CD8-positive, alpha-beta memory T cell (primary cell): Measurements from ENCODE around the gene NCF4. TPM values are rescaled to one million over a fixed set of nuclear protein-coding genes. Genes with fewer than 3 reads are reported as not detected.

Source experiments
- CTCF ChIA-PET: fragments of 350-600 bp; sonication (Branson Sonifier 250); formaldehyde crosslinking; loops from one replicate; lab custom pipeline; 2021; ENCODE audit warnings: antibody characterized with exemption; lab: Charles Lee
- POLR2A ChIA-PET: fragments of 350-600 bp; sonication (Branson Sonifier 250); formaldehyde crosslinking; loops from one replicate; lab custom pipeline; 2021; ENCODE audit warnings: antibody characterized with exemption; lab: Charles Lee
- DNase-seq, 5 donors: peaks; one replicate each; pipeline versions ENCODE4 v3.0.0 to v3.0.0-alpha.2; 2020 to 2022; ENCODE audit warnings: mixed read lengths in 1 of 5
- H3K27ac ChIP-seq: one replicate; pipeline ENCODE4 v1.7.0; 2013; ENCODE audit warnings: low read depth, mild to moderate bottlenecking, low read length, moderate library complexity
- H3K27me3 ChIP-seq: 2 replicates; pipeline ENCODE4 v1.7.0; 2013; ENCODE audit warnings: low read length, mild to moderate bottlenecking; ENCODE audit not compliant: insufficient read depth, poor library complexity, severe bottlenecking
- H3K36me3 ChIP-seq: 2 replicates; pipeline ENCODE4 v1.7.0; 2013; ENCODE audit warnings: mild to moderate bottlenecking, low read length, moderate library complexity; ENCODE audit not compliant: insufficient read depth
- H3K4me1 ChIP-seq: 2 replicates; pipeline ENCODE4 v1.7.0; 2013; ENCODE audit warnings: mild to moderate bottlenecking, low read length, moderate library complexity; ENCODE audit not compliant: insufficient read depth
- H3K4me3 ChIP-seq: 2 replicates; pipeline ENCODE4 v1.7.0; 2013; ENCODE audit warnings: mild to moderate bottlenecking, low read length
- H3K9me3 ChIP-seq: 2 replicates; pipeline ENCODE4 v1.7.0; 2013; ENCODE audit warnings: mild to moderate bottlenecking, low read length
- H3K27ac Mint-ChIP-seq, 8 donors: one replicate each; pipeline ENCODE4 v1.8.0; 2020 to 2021; ENCODE audit warnings: mixed read lengths in 8 of 8, mild to moderate bottlenecking in 6 of 8, inconsistent platforms in 3 of 8, moderate library complexity in 3 of 8
- H3K27me3 Mint-ChIP-seq, 2 donors: one replicate each; pipeline ENCODE4 v1.8.0; 2020 to 2021; ENCODE audit warnings: mixed read lengths in 2 of 2, mild to moderate bottlenecking in 1 of 2, moderate library complexity in 1 of 2
- H3K36me3 Mint-ChIP-seq, 3 donors: one replicate each; pipeline ENCODE4 v1.8.0; 2020 to 2021; ENCODE audit warnings: mixed read lengths in 3 of 3, inconsistent platforms in 1 of 3, mild to moderate bottlenecking in 1 of 3
- H3K4me1 Mint-ChIP-seq, 3 donors: one replicate each; pipeline ENCODE4 v1.8.0; 2020 to 2021; ENCODE audit warnings: mixed read lengths in 3 of 3, inconsistent platforms in 1 of 3, mild to moderate bottlenecking in 1 of 3
- H3K4me3 Mint-ChIP-seq, 7 donors: one replicate each; pipeline ENCODE4 v1.8.0; 2020 to 2021; ENCODE audit warnings: mixed read lengths in 7 of 7, mild to moderate bottlenecking in 6 of 7, moderate library complexity in 4 of 7, inconsistent platforms in 2 of 7
- H3K9me3 Mint-ChIP-seq, 5 donors: one replicate each; pipeline ENCODE4 v1.8.0; 2020 to 2022; ENCODE audit warnings: mixed read lengths in 5 of 5, mild to moderate bottlenecking in 3 of 5, moderate library complexity in 2 of 5, inconsistent platforms in 1 of 5
- polyA plus RNA-seq: library from polyadenylated mRNA; unstranded; fragments of 300-500 nt; fragmentation: Illumina TruSeq; gene quantifications from one replicate; pipeline ENCODE4 v1.2.3, GENCODE V29; 2021
- total RNA-seq, 2 experiments: library from RNA; stranded (reverse); gene quantifications; one replicate each; pipeline ENCODE4 v1.2.3, GENCODE V29; 2021

NCF4 gene
- total and polyA plus RNA-seq, 3 experiments from 2014 or later = 5.1 to 6.8 (median 6.6) TPM

DNA sequence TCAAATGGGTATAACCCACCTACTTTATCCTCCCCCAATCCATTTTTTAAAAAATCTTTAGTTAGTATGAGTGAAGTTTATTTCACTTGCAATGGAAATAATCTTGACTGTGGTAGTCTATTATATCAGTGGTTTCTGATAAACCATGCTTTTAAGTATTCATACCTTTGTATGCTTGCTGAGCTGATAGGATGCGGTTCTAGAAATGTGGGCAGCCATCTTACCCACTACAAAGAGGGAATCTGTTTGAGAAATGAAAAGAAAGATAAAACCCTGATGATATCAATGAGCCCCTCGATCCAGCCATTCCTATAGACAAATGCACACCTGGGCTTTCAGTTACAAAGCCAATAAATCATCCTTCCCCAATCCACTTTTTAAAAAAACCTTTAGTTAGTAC is 30.2 kb upstream of the NCF4 start:
- peaks cover 18 to 55% of the 10 kb centered on the region in 2 donors for H3K27me3 Mint-ChIP-seq
- Histone ChIP-seq H3K27me3 (no peaks in the 10 kb centered on the region), H3K4me3 (no peak overlapping the region), H3K27ac (no peak overlapping the region), H3K9me3 (no peaks in the 10 kb centered on the region), H3K4me1 (peaks cover 16% of the 10 kb centered on the region), H3K36me3 (no peaks in the 10 kb centered on the region)
- H3K27ac Mint-ChIP-seq = peak overlapping the region in 1 of 8 donors; percentile 4
- no peaks in the 10 kb centered on the region for H3K36me3 Mint-ChIP-seq
- peaks cover 12 to 24% (median 21%) of the 10 kb centered on the region in 3 donors for H3K4me1 Mint-ChIP-seq
- peak in 2 of 5 donors; percentile 21 to 30 for DNase-seq
- no peaks in the 10 kb centered on the region for H3K9me3 Mint-ChIP-seq
- ChIA-PET POLR2A (no interaction called here), CTCF (no interaction called here)
- H3K4me3 Mint-ChIP-seq = peak overlapping the region in 2 of 7 donors; percentile 0 to 9

DNA sequence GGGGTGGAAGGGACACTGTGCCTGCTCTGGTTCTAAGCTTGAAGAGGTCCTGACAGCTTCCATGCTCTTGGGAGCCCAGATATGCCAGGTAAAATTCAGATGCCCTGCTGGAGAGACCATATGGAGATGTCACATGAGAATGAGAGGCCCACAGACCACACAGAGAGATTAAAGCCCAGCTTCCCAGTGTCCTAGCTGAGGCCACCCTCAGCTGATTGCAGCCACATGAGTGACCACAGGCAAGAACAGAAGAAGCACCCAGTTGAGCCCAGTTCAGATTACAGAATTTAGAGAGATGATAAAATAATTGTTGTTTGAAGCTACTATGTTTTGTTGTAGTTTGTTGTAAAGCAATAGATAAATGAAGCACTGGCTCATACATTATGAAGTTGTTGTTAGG is 29.6 kb upstream of the NCF4 start:
- H3K4me1 ChIP-seq = peaks cover 16% of the 10 kb centered on the region
- Mint-ChIP-seq H3K27me3 (peaks cover 15 to 57% of the 10 kb centered on the region in 2 donors), H3K4me3 (no peak overlapping the region), H3K9me3 (no peaks in the 10 kb centered on the region), H3K36me3 (no peaks in the 10 kb centered on the region), H3K27ac (no peak overlapping the region), H3K4me1 (peaks cover 12 to 24% (median 21%) of the 10 kb centered on the region in 3 donors)
- no peaks in the 10 kb centered on the region for H3K27me3 ChIP-seq
- no peaks in the 10 kb centered on the region for H3K36me3 ChIP-seq
- ChIA-PET CTCF (interaction anchor here (1.1 kb wide), 1 partner anchor 25 kb away, joined by 3 read pairs; no protein-coding TSS in a partner anchor), POLR2A (no interaction called here)
- no peak for DNase-seq
- H3K27ac ChIP-seq = no peak overlapping the region
- H3K4me3 ChIP-seq = no peak overlapping the region
- H3K9me3 ChIP-seq = no peaks in the 10 kb centered on the region

DNA sequence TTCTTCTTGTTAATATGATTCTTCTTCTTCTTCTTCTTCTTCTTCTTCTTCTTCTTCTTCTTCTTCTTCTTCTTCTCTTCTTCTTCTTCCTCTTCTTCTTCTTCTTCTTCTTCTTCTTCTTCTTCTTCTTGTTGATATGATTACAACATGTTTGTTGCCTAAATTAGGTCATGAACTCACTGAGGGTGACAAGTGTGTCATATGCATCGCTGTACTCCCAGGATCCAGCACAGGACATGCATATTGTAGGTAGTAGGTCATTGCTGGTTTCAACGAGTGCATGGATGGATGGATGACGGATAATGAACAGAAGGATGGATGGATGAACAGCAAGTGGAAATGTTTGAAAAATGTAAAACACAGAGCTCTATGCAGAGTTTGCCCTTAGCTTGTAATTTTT is 29.1 kb upstream of the NCF4 start:
- peaks cover 15 to 60% of the 10 kb centered on the region in 2 donors for H3K27me3 Mint-ChIP-seq
- H3K27me3 ChIP-seq = no peaks in the 10 kb centered on the region
- no peak for DNase-seq
- no peak overlapping the region for H3K4me3 ChIP-seq
- no peak overlapping the region for H3K4me3 Mint-ChIP-seq
- no peak overlapping the region for H3K27ac Mint-ChIP-seq
- peaks cover 16% of the 10 kb centered on the region for H3K4me1 ChIP-seq
- H3K36me3 Mint-ChIP-seq = no peaks in the 10 kb centered on the region
- H3K4me1 Mint-ChIP-seq = peaks cover 12 to 24% (median 21%) of the 10 kb centered on the region in 3 donors
- H3K36me3 ChIP-seq = no peaks in the 10 kb centered on the region
- H3K27ac ChIP-seq = no peak overlapping the region
- H3K9me3 ChIP-seq = no peaks in the 10 kb centered on the region
- no peaks in the 10 kb centered on the region for H3K9me3 Mint-ChIP-seq
- POLR2A ChIA-PET = no interaction called here
- CTCF ChIA-PET = interaction anchor here (1.1 kb wide), 1 partner anchor 24 kb away, joined by 3 read pairs; no protein-coding TSS in a partner anchor

DNA sequence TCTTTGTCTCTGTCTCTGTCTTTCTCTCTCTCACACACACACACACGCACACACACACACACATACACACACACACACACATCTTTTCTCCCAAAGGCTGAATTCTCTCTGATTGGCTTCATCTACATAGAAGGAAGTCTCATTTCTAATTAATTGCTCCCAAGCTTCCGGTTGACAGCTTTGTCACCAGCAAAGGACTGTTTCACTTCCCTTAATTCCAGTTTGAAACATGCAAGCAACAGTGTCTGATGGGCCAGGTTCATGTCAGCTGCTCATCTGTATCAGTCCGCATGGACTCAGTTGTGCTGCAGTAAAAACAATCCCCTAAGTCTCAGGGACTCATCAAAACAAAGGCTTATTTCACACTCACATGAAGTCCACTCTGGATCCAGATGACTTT is 27.7 kb upstream of the NCF4 start:
- peak overlapping the region in 1 of 7 donors; percentile 49 for H3K4me3 Mint-ChIP-seq
- Histone ChIP-seq H3K4me1 (peaks cover 16% of the 10 kb centered on the region), H3K36me3 (no peaks in the 10 kb centered on the region), H3K27me3 (no peaks in the 10 kb centered on the region), H3K4me3 (no peak overlapping the region), H3K27ac (no peak overlapping the region), H3K9me3 (no peaks in the 10 kb centered on the region)
- no peak overlapping the region for H3K27ac Mint-ChIP-seq
- H3K27me3 Mint-ChIP-seq = peaks cover 14 to 66% of the 10 kb centered on the region in 2 donors
- peaks cover 0 to 5% (median 4%) of the 10 kb centered on the region in 5 donors for H3K9me3 Mint-ChIP-seq
- H3K4me1 Mint-ChIP-seq = peaks cover 12 to 24% (median 21%) of the 10 kb centered on the region in 3 donors
- H3K36me3 Mint-ChIP-seq = peaks cover 0 to 5% (median 0%) of the 10 kb centered on the region in 3 donors
- ChIA-PET CTCF (interaction anchor here (2.3 kb wide), 1 partner anchor 24 kb away, joined by 6 read pairs; no protein-coding TSS in a partner anchor), POLR2A (no interaction called here)
- no peak for DNase-seq

DNA sequence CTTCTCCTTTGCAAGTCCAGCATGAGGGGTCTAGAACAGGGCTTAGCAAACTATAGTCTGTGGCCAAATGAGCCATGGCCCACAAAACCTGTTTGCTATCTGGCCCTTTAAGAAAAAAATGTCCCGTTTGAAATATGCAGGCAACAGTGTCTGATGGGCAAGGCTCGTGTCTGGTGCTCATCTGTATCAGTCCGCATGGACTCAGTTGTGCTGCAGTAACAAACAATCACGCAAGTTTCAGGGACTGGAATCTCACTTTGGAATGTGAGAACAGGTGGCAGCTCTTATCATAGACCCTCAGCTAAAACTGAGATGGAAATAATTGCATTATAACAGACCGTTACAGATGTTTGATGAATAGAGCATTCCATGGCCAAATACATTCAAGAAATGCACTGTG is 24.9 kb upstream of the NCF4 start:
- Histone ChIP-seq H3K36me3 (no peaks in the 10 kb centered on the region), H3K4me1 (peaks cover 6% of the 10 kb centered on the region), H3K27me3 (no peaks in the 10 kb centered on the region), H3K4me3 (no peak overlapping the region), H3K27ac (no peak overlapping the region), H3K9me3 (no peaks in the 10 kb centered on the region)
- Mint-ChIP-seq H3K9me3 (peaks cover 0 to 9% (median 4%) of the 10 kb centered on the region in 5 donors), H3K27me3 (peaks cover 15 to 57% of the 10 kb centered on the region in 2 donors), H3K27ac (no peak overlapping the region), H3K4me3 (no peak overlapping the region), H3K36me3 (peaks cover 0 to 11% (median 0%) of the 10 kb centered on the region in 3 donors), H3K4me1 (peaks cover 3 to 8% (median 4%) of the 10 kb centered on the region in 3 donors)
- CTCF ChIA-PET = interaction anchor here (0.7 kb wide), 1 partner anchor 26 kb away, joined by 4 read pairs; no protein-coding TSS in a partner anchor
- POLR2A ChIA-PET = no interaction called here
- DNase-seq = no peak

DNA sequence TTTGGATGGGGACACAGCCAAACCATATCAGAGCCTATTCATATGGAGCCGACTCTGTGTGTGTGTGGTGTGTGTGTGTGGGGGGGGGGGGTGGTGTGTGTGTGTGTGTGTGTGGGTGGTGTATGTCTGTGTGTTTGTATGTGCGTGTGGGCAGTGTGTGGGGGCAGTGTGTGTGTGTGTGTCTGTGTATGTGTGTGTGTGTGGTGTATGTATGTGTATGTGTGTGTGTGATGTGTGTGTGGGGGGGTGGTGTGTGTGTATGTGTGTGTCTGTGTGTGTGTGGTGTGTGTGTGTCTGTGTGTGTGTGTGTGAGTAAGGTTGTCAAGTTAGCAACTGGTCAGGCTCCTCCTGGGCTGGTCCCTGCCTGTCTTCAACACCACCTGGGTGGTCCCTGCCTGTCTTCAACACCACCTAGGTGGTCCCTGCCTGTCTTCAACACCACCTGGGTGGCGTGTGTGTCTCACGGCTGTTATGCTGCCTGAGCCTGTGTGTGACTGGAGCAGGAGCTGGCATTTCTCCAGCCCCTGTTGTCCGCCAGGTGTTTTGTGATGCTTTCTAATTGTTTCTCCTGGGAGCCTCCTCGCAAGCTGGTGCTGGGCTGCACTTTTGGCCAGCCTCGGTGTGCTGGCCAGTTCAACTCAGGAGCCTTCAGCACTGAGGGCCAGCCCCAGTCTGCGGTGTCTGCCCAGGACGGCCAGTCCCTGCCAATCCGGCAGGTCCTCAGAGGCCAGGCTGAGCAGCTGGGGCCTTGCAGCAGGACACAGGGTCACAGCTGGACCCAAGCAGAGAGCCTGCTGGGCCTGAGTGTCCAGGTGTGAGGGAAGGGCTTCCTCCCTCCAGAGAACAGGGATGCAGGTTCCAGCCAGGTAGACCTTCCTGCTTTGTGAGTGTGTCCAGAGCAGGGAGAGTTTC is 22.4 kb upstream of the NCF4 start:
- Histone ChIP-seq H3K4me3 (no peak overlapping the region), H3K36me3 (no peaks in the 10 kb centered on the region), H3K27me3 (no peaks in the 10 kb centered on the region), H3K9me3 (no peaks in the 10 kb centered on the region), H3K4me1 (no peaks in the 10 kb centered on the region), H3K27ac (no peak overlapping the region)
- DNase-seq = no peak
- ChIA-PET POLR2A (no interaction called here), CTCF (no interaction called here)
- H3K4me3 Mint-ChIP-seq = no peak overlapping the region
- no peak overlapping the region for H3K27ac Mint-ChIP-seq
- H3K4me1 Mint-ChIP-seq = no peaks in the 10 kb centered on the region
- H3K36me3 Mint-ChIP-seq = peaks cover 0 to 15% (median 0%) of the 10 kb centered on the region in 3 donors
- H3K27me3 Mint-ChIP-seq = peaks cover 10 to 63% of the 10 kb centered on the region in 2 donors
- peaks cover 0 to 11% (median 4%) of the 10 kb centered on the region in 5 donors for H3K9me3 Mint-ChIP-seq

DNA sequence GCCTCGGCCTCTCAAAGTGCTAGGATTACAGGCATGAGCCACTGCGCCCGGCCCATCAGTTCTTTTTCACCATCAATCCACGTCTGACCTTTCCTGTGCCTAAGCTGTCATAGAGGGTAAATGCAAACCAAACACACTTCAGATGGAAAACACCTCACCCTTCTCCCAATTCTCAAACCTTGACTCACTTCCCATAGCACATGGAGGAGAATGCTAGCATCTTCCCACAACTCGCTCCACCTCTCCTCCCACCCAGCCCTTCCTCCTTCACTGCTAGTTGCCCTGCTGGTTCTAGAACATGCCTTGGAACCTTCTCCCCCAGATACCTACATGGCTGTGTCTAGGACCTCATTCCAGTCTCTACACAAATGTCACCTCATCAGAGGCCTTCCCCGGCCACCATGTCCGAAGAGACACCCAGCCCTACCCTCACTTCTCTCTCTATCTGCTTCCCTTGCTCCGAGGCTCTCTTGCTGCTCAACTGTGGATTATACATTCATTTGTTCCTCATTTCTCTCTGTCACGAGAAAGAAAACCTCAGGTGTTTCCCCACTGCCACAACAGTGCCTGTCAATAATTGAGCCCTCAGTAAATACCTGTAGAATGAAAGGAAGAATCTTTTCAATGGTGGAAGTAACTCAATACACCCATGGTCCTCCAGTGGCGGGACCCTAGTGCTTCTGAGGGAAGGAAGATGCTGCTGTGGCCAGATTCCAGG is 21.3 kb upstream of the NCF4 start:
- Histone ChIP-seq H3K27me3 (no peaks in the 10 kb centered on the region), H3K36me3 (no peaks in the 10 kb centered on the region), H3K27ac (no peak overlapping the region), H3K9me3 (no peaks in the 10 kb centered on the region), H3K4me3 (no peak overlapping the region), H3K4me1 (no peaks in the 10 kb centered on the region)
- DNase-seq = no peak
- Mint-ChIP-seq H3K4me1 (no peaks in the 10 kb centered on the region), H3K9me3 (peaks cover 0 to 11% (median 4%) of the 10 kb centered on the region in 5 donors), H3K36me3 (peaks cover 0 to 15% (median 0%) of the 10 kb centered on the region in 3 donors), H3K27me3 (peaks cover 17 to 69% of the 10 kb centered on the region in 2 donors), H3K27ac (no peak overlapping the region), H3K4me3 (no peak overlapping the region)
- POLR2A ChIA-PET = no interaction called here
- CTCF ChIA-PET = no interaction called here
